Activated naive CD4-positive, alpha-beta T cell treated with anti-CD3 and anti-CD28 coated beads for 36 hours (primary cell): Measurements from ENCODE around the gene DNAAF8. TPM values are rescaled to one million over a fixed set of nuclear protein-coding genes. Genes with fewer than 3 reads are reported as not detected.

Experiments
- CTCF ChIA-PET: fragments of 350-600 bp; sonication (Branson Sonifier 250); formaldehyde crosslinking; loops from one replicate; lab custom pipeline; 2021; ENCODE audit warnings: antibody characterized with exemption; lab: Charles Lee
- DNase-seq: peaks from one replicate; pipeline ENCODE4 v3.0.0-alpha.2; 2020
- H3K27ac Mint-ChIP-seq: one replicate; pipeline ENCODE4 v1.8.0; 2021; ENCODE audit warnings: mild to moderate bottlenecking, mixed read lengths
- H3K27me3 Mint-ChIP-seq: one replicate; pipeline ENCODE4 v1.8.0; 2021; ENCODE audit warnings: low read depth, mixed read lengths
- H3K36me3 Mint-ChIP-seq: one replicate; pipeline ENCODE4 v1.8.0; 2021; ENCODE audit warnings: low read depth, mixed read lengths
- H3K4me1 Mint-ChIP-seq: one replicate; pipeline ENCODE4 v1.8.0; 2021; ENCODE audit warnings: low read depth, mixed read lengths
- H3K4me3 Mint-ChIP-seq: one replicate; pipeline ENCODE4 v1.8.0; 2021; ENCODE audit warnings: mild to moderate bottlenecking, moderate library complexity, mixed read lengths
- H3K9me3 Mint-ChIP-seq: one replicate; pipeline ENCODE4 v1.8.0; 2021; ENCODE audit warnings: mixed read lengths
- intact Hi-C: fragments of 100-400 bp; cut with micrococcal nuclease; formaldehyde crosslinking; loops from one replicate; pipeline ENCODE4 v1.15.1; 2023
- total RNA-seq, 2 experiments: library from RNA; stranded (reverse); gene quantifications; one replicate each; pipeline ENCODE4 v1.2.3, GENCODE V29; 2021

DNAAF8 gene
- total RNA-seq, 2 experiments from 2014 or later: 0.07 TPM; not detected in 1

DNA sequence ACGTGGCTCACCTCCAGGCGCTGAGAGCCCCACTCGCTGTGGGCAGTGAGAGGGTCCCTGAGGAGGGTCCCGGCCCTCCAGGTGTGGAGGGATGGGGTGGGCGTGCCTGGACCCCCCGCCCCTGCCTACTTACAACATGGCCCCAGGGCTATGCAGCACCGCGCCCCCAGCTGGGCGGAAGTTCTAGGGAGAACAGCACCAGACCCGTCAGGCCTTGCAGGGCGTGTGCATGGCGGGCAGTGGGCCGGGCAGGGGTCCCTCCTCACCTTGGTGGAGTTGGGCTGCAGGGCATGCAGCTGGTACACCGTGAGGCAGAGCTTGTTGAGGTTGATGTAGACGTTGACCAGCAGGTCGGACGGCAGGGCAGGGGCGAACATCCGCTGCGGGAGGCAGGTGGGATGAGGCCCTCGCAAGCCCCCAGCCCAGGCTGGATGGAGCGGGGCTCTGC, 63.5 kb downstream of the DNAAF8 start:
- CTCF ChIA-PET: no interaction called here
- Mint-ChIP-seq H3K27ac (no peak overlapping the region), H3K4me3 (no peak overlapping the region), H3K27me3 (no peaks in the 10 kb centered on the region), H3K9me3 (no peaks in the 10 kb centered on the region), H3K36me3 (no peaks in the 10 kb centered on the region), H3K4me1 (peaks cover 5% of the 10 kb centered on the region)
- DNase-seq: no peak
- intact Hi-C loops: no loop called here

DNA sequence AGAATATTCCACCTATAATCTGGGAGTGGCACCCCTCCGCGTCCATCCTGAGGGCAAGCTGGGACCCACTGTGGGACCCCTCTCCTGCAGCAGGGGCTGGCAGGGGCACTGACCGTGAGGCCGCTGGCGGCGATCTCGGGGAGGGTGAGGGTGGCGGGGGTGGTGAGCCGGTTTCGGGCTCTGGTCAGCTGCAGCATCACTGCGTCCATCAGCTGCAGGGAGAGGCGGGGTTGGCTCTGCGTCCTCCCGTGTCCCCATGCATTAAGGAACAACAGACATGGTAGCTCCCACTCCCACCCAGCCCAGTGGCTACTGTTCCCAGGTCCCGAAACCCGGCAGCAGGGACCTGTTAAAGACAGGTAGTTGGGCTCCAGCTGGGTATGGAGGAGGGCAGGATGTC, 64.1 kb downstream of the DNAAF8 start:
- H3K27ac Mint-ChIP-seq: no peak overlapping the region
- no peaks in the 10 kb centered on the region for H3K9me3 Mint-ChIP-seq
- intact Hi-C loops: no loop called here
- H3K4me1 Mint-ChIP-seq: peaks cover 9% of the 10 kb centered on the region
- no peaks in the 10 kb centered on the region for H3K36me3 Mint-ChIP-seq
- no peak for DNase-seq
- CTCF ChIA-PET: interaction anchor here (0.7 kb wide), 1 partner anchor 21 kb away, joined by 3 read pairs; no protein-coding TSS in a partner anchor
- H3K4me3 Mint-ChIP-seq: no peak overlapping the region
- no peaks in the 10 kb centered on the region for H3K27me3 Mint-ChIP-seq

Other genes with a start within 250 kb of the DNAAF8 start
- 10 to 100 TPM; 31.9 to 35.7 TPM for gene CDIP1, start 195.8 kb upstream of the DNAAF8 start, total RNA-seq
- under 1 TPM; 0.07 to 0.30 TPM for gene C16orf96, start 178.2 kb upstream of the DNAAF8 start, total RNA-seq
- 1 to 10 TPM; 8.5 to 9.3 TPM for gene UBALD1, start 119.6 kb upstream of the DNAAF8 start, total RNA-seq
- 10 to 100 TPM; 46.3 to 48.8 TPM for gene MGRN1, start 109.7 kb upstream of the DNAAF8 start, total RNA-seq
- gene NUDT16L1, start 41.0 kb upstream of the DNAAF8 start, total RNA-seq: 10 to 100 TPM; 20.0 to 20.7 TPM
- 10 to 100 TPM in 1 of 2 experiments, 1 to 10 TPM in 1; 8.2 to 11.7 TPM for gene ANKS3, start 266 bp upstream of the DNAAF8 start, total RNA-seq
- gene ZNF500, start 32.6 kb downstream of the DNAAF8 start, total RNA-seq: 10 to 100 TPM in 1 of 2 experiments, 1 to 10 TPM in 1; 8.9 to 11.2 TPM
- gene SEPTIN12, start 53.8 kb downstream of the DNAAF8 start, total RNA-seq: not detected
- gene SMIM22, start 60.8 kb downstream of the DNAAF8 start, total RNA-seq: not detected
- 1 to 10 TPM; 2.0 to 4.0 TPM for gene ROGDI, start 68.1 kb downstream of the DNAAF8 start, total RNA-seq
- gene GLYR1, start 112.8 kb downstream of the DNAAF8 start, total RNA-seq: 10 to 100 TPM; 62.2 to 65.0 TPM
- 10 to 100 TPM; 26.7 to 28.1 TPM for gene UBN1, start 112.9 kb downstream of the DNAAF8 start, total RNA-seq
- under 1 TPM in 1 of 2 experiments, not detected in 1; 0.07 TPM for gene PPL, start 202.6 kb downstream of the DNAAF8 start, total RNA-seq
- gene SEC14L5, start 223.8 kb downstream of the DNAAF8 start, total RNA-seq: not detected